Fibroblast of skin of right quadriceps (primary cell): ENCODE data around the gene LINGO3.
A peak's percentile ranks its signal among the peaks of the same experiment; 100 is the strongest.

Experiments used
- DNase-seq: peaks from one replicate; pipeline ENCODE4 v3.0.0-alpha.2; 2013

The LINGO3 gene

GRCh38 chr19:2339644-2340310 lies 31.8 kb upstream of the LINGO3 start:
- no peak for DNase-seq

GRCh38 chr19:2338751-2339643 lies 31.0 kb upstream of the LINGO3 start:
- DNase-seq = no peak

GRCh38 chr19:2338055-2338615 lies 30.2 kb upstream of the LINGO3 start:
- DNase-seq = no peak

- peak; percentile 39 for DNase-seq
Observed at GRCh38 chr19:2337329-2337707, 29.4 kb upstream of the LINGO3 start.

GRCh38 chr19:2336528-2337328 lies 28.8 kb upstream of the LINGO3 start:
- DNase-seq = no peak

GRCh38 chr19:2335848-2336247 lies 27.9 kb upstream of the LINGO3 start:
- no peak for DNase-seq

- DNase-seq = no peak
Observed at GRCh38 chr19:2334986-2335846, 27.3 kb upstream of the LINGO3 start.

- no peak for DNase-seq
Observed at GRCh38 chr19:2334426-2334825, 26.5 kb upstream of the LINGO3 start.

- no peak for DNase-seq
Observed at GRCh38 chr19:2333807-2334211, 25.9 kb upstream of the LINGO3 start.

GRCh38 chr19:2333027-2333806 lies 25.3 kb upstream of the LINGO3 start:
- no peak for DNase-seq

- peak; percentile 10 for DNase-seq
Observed at GRCh38 chr19:2332341-2333026, 24.5 kb upstream of the LINGO3 start.

- DNase-seq = no peak
Observed at GRCh38 chr19:2331601-2332246, 23.8 kb upstream of the LINGO3 start.

- no peak for DNase-seq
Observed at GRCh38 chr19:2330632-2331284, 22.8 kb upstream of the LINGO3 start.

- DNase-seq = no peak
Observed at GRCh38 chr19:2330255-2330631, 22.3 kb upstream of the LINGO3 start.

- DNase-seq = no peak
Observed at GRCh38 chr19:2329501-2329916, 21.6 kb upstream of the LINGO3 start.

- no peak for DNase-seq
Observed at GRCh38 chr19:2329149-2329478, 21.2 kb upstream of the LINGO3 start.

GRCh38 chr19:2328401-2329148 lies 20.6 kb upstream of the LINGO3 start, which contains the start of the genes LSM7 and SPPL2B:
TSS of gene LSM7 (minus strand) at chr19:2328586. CDS start at chr19:2328566, 20 bp downstream.
TSS of gene SPPL2B (plus strand) at chr19:2328684. CDS start at chr19:2328710, 26 bp downstream.
- peak; percentile 88 for DNase-seq

- DNase-seq = peak; percentile 87
Observed at GRCh38 chr19:2327773-2328400, 19.9 kb upstream of the LINGO3 start.
